Measurements from ENCODE around the gene ZNF205. TPM values are rescaled to one million over a fixed set of nuclear protein-coding genes. Genes with fewer than 3 reads are reported as not detected.

Gene ZNF205
- total RNA-seq, 2 experiments from 2014 or later, result not detected

DNA sequence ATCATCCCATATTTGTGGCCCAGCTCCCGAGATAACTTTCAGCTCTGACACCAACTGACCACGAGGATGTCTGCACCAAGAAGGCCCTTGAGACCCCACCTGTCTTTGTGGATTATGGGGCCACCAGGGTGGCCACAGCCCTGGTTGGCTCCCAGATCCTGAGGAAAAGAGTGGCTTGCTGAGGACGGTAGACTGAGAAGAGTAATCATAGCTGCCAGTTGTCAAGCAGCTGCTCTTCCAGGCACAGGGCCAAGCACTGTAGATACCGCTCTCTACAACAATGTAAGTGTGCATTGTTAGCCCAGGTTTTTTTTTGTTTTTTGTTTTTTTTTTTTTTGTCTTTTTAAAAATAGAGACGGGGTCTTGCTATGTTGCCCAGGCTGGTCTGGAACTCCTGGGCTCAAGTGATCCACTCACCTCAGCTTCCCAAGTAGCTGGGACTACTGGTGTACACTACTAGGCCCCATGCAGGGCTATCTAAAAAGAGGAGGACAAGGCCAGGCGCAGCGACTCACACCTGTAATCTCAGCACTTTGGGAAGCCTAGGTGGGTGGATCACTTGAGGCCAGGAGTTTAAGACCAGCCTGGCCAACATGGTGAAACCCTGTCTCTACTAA, 9.6 kb downstream of the ZNF205 start:
- ChIA-PET POLR2A (interaction anchor here (0.7 to 1.2 kb wide), 2 partner anchors 16 kb away, joined by 4 to 5 read pairs; no protein-coding TSS in a partner anchor), CTCF (interaction anchor here (1.1 to 2.5 kb wide), 9 partner anchors 10 to 94 kb away, joined by 3 to 14 read pairs (median 6); partner anchors contain the start of genes IL32 and ZNF213)
- H3K4me3 Mint-ChIP-seq, result no peak overlapping the region
- H3K27ac Mint-ChIP-seq, result no peak overlapping the region
- DNase-seq (no peak), ATAC-seq (no peak)
- H3K36me3 Mint-ChIP-seq (ENCODE audit: low read depth), result peaks cover 20% of the 10 kb centered on the region
- peaks cover 33% of the 10 kb centered on the region for H3K4me1 Mint-ChIP-seq (ENCODE audit: low read depth)
- H3K27me3 Mint-ChIP-seq (ENCODE audit: low read depth), result peaks cover 4% of the 10 kb centered on the region
- no peaks in the 10 kb centered on the region for H3K9me3 Mint-ChIP-seq (ENCODE audit: insufficient read depth)

DNA sequence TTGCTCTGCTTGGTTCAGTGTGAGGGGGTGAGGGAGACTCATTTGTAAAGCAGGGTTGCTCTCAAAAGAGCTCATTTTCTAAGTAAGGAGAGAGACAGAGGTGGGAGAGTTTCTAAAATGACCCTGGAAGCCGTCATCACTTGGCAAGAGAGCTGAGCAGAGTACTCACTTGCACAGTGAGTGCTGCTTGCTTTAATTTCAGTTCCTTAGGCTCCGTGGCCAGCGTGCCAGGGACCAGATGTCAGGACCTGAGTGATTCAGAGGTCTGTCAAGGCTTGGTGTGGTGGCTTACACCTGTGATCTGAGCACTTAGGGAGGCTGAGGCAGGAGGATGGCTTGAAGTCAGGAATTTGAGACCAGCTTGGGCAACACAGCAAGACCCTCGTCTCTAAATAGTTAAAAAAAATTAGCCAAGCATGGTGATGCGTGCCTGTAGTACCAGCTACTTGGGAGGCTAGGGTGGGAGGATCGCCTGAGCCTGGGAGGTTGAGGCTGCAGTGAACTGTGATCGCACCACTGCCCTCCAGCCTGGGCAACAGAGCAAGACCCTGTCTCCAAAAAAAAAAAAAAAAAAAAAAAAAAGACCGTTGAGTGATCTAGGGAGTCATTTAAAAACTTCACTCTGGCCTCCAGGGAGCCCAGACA, 10.7 kb downstream of the ZNF205 start:
- ChIA-PET POLR2A (interaction anchor here (0.6 to 1.2 kb wide), 3 partner anchors 17 to 220 kb away, joined by 3 to 5 read pairs (median 3); no protein-coding TSS in a partner anchor), CTCF (interaction anchor here (1.1 to 2.5 kb wide), 8 partner anchors 9 to 95 kb away, joined by 3 to 14 read pairs (median 6); partner anchors contain the start of genes IL32 and ZNF213)
- Mint-ChIP-seq H3K36me3 (ENCODE audit: low read depth) (peaks cover 31% of the 10 kb centered on the region), H3K27ac (peak overlapping the region; percentile 99), H3K9me3 (ENCODE audit: insufficient read depth) (no peaks in the 10 kb centered on the region), H3K4me1 (ENCODE audit: low read depth) (peaks cover 44% of the 10 kb centered on the region), H3K27me3 (ENCODE audit: low read depth) (peaks cover 4% of the 10 kb centered on the region), H3K4me3 (peak overlapping the region; percentile 93)
- DNase-seq (no peak), ATAC-seq (no peak)

DNA sequence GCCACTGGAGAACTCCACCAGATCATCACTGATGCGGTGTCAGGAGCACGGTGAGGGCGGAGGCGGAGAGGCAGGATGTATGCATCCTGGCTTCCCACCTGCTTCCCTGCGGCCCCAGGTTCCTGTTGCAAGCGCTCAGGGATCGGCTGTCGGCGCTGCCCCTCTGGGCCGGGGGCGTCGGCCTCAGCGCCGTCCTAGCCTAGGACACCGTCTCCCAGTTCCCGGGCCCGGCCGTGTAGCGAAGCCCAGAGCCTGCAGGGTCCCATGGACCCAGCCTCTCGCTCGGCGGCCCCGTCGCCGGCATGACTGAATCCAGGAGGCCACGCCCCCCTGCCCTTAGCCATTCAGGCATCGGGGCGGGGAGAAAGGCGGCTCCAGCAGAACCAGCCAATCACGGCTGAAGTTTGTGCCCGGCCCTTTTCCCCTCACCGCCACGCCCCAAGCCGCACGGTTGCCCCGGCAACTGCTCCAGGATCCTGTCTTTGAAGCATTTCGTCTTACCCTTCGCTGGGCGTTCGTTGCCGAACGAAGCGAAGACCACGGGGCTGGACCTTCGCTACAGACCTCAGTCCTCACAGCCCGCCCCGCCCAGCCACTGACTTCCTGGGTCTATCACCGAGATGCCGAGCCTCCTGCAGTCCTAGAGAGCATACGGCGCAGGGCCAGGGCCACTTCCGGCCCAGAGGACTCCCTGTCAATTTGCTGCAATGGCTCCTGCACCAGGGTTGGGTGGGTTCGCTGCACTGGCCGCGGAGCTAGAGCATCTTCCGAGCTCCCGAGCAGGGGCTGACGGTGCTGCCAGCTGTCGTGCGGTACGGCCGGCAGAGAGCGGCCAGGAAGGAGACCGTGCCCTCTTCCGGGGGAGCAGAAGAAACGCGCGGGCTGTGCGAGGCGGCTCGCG, 11.8 kb downstream of the ZNF205 start:
- ATAC-seq (peak; percentile 89), DNase-seq (peak; percentile 99)
- ChIA-PET CTCF (interaction anchor here (1.0 to 11.8 kb wide), 7 partner anchors 10 to 93 kb away, joined by 3 to 354 read pairs (median 6); partner anchors contain the start of genes IL32, ZNF205, ZNF213 and ZSCAN10), POLR2A (interaction anchor here (0.9 to 2.9 kb wide), 11 partner anchors 10 to 130 kb away, joined by 3 to 14 read pairs (median 4); partner anchors contain the start of genes IL32 and ZNF213)
- Mint-ChIP-seq H3K27ac (peak overlapping the region; percentile 99), H3K9me3 (ENCODE audit: insufficient read depth) (no peaks in the 10 kb centered on the region), H3K36me3 (ENCODE audit: low read depth) (peaks cover 34% of the 10 kb centered on the region), H3K4me3 (peak overlapping the region; percentile 93), H3K27me3 (ENCODE audit: low read depth) (peaks cover 4% of the 10 kb centered on the region), H3K4me1 (ENCODE audit: low read depth) (peaks cover 46% of the 10 kb centered on the region)

DNA sequence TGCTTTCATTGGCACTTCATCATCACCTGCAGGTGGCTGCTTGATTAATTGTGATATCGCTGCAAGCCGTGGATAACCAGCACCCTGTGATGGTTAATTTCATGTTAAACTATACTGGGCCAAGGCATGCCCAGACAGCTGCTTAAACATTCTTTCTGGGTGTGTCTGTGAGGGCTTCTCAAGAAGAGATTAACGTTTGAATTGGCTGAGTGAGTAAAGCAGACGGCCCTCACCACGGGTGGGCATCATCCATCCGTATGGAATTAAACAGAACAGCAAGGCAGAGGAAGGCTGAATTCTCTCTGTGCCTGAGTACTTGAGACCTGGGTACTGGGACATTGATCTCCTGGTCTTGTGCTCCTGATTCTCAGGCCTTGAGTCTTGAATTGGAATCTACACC, 15.4 kb downstream of the ZNF205 start:
- DNase-seq, result no peak
- ATAC-seq, result no peak
- Mint-ChIP-seq H3K27me3 (ENCODE audit: low read depth) (peaks cover 1% of the 10 kb centered on the region), H3K27ac (peak overlapping the region; percentile 61), H3K36me3 (ENCODE audit: low read depth) (peaks cover 49% of the 10 kb centered on the region), H3K9me3 (ENCODE audit: insufficient read depth) (no peaks in the 10 kb centered on the region), H3K4me3 (peak overlapping the region; percentile 94), H3K4me1 (ENCODE audit: low read depth) (peaks cover 64% of the 10 kb centered on the region)
- ChIA-PET POLR2A (interaction anchor here (1.0 to 3.6 kb wide), 7 partner anchors 7 to 69 kb away, joined by 3 to 26 read pairs (median 7); partner anchors contain the start of gene IL32), CTCF (interaction anchor here (0.7 to 11.8 kb wide), 9 partner anchors 10 to 97 kb away, joined by 3 to 354 read pairs (median 72); partner anchors contain the start of gene ZSCAN10)

DNA sequence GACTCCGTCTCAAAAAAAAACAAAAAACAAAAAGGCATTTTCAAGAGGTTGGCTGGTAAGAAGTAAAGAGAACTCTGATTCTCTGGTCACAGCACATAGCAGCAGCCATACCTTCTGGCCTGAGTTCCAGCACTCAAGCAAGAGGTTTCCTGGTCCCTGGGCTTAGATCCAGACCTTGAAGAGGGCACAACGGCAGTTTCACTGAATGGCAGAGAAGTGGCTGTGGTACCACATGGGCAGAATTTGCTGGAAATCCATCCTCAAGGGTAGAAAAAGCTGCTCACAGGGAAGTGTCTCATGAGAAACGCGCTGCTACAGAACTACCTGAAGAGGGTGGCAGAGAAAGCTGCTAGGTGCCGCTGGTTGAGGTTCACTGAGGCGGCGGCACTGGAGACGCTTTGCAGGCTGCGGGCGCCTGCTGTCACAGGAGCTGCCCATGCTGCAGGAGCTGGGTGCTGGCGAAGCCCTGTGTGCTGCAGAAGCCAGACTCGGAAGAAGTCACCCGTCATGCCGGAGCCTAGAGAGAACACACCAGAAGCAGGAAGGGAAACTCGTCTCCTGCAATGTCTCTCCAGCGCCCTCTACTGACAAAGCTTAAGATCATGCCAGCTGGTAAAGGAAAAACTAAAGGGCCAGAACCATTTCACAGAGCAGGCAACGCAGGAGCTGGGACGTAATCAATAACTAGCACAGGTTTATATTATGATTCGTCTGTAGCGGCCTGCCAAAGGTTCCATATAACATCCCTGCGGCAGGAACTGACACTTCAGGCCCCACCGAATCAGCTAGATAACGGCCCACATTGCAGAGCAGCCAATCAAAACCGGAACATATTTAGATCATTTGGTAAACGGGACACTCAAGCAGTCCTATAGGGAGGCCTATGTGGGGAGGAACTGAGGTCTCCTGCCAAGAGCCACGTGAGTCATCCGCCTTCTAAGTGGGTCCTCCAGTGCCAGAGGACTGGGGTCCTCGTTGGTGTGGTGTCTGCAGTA, 17.0 kb downstream of the ZNF205 start:
- ATAC-seq (peak; percentile 69), DNase-seq (peak; percentile 89)
- ChIA-PET POLR2A (interaction anchor here (0.8 to 3.6 kb wide), 22 partner anchors 9 to 102 kb away, joined by 3 to 26 read pairs (median 4); partner anchors contain the start of gene IL32), CTCF (interaction anchor here (0.6 to 11.8 kb wide), 53 partner anchors 8 to 339 kb away, joined by 3 to 354 read pairs (median 7); partner anchors contain the start of genes BICDL2, FLYWCH2, HCFC1R1 and IL32)
- Mint-ChIP-seq H3K9me3 (ENCODE audit: insufficient read depth) (no peaks in the 10 kb centered on the region), H3K27ac (peak overlapping the region; percentile 90), H3K4me1 (ENCODE audit: low read depth) (peaks cover 67% of the 10 kb centered on the region), H3K27me3 (ENCODE audit: low read depth) (no peaks in the 10 kb centered on the region), H3K4me3 (peak overlapping the region; percentile 94), H3K36me3 (ENCODE audit: low read depth) (peaks cover 56% of the 10 kb centered on the region)

DNA sequence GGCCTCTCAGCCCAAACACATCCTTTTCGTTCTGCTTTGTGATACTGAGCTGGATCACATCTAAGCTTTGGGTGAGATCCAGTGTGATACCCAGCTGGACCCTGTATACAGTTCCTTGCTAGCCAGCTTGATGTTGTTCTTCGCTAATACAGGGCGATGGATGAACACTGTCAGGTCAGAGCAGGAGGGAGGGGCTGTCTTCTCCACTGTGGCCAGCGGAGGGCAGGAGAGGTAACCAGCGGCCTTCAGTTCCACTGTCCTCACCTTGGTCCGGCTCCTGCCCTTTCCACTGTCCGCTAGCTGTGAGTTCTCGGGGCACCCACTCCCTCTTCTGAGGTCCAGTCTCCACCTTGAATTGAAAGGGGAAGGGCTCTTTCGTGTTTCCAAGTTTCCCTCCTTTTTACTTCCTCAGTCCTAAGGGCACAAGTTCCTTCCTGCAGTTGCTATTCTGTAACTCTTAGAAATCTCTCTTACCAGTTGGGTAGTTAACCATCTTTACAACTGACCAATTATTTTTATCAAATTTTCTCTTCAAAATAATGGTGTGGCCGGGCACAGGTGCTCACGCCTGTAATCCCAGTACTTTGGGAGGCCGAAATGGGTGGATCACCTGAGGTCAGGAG, 19.5 kb downstream of the ZNF205 start:
- H3K27me3 Mint-ChIP-seq (ENCODE audit: low read depth), result no peaks in the 10 kb centered on the region
- peaks cover 37% of the 10 kb centered on the region for H3K36me3 Mint-ChIP-seq (ENCODE audit: low read depth)
- DNase-seq, result peak; percentile 66
- no peak overlapping the region for H3K4me3 Mint-ChIP-seq
- H3K9me3 Mint-ChIP-seq (ENCODE audit: insufficient read depth), result no peaks in the 10 kb centered on the region
- H3K4me1 Mint-ChIP-seq (ENCODE audit: low read depth), result peaks cover 54% of the 10 kb centered on the region
- ChIA-PET CTCF (interaction anchor here (0.5 to 11.8 kb wide), 17 partner anchors 9 to 866 kb away, joined by 3 to 354 read pairs (median 6); partner anchors contain the start of genes IL32, ZNF263 and ZSCAN10), POLR2A (interaction anchor here (0.6 to 0.9 kb wide), 3 partner anchors 27 to 366 kb away, joined by 3 to 5 read pairs (median 3); no protein-coding TSS in a partner anchor)
- peak overlapping the region; percentile 15 for H3K27ac Mint-ChIP-seq
- ATAC-seq, result no peak

DNA sequence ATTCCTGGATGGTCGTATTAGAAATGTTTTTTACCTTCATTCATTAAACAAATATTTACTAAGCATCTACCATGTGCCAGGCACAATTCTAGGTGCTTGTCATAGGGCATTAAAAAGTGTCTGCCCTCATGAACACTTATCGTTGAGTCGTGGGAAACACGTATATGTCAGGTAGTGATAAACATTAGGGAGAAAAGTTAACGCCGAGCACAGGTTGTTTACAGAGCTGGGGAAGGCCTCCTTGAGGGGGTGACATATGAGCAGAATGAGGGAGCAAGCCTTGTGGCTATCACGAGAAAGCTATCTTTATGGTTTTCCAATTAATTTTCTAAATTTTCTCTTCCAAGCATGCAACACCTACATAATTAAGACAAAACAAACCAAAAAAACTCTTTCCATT, 21.5 kb downstream of the ZNF205 start:
- ChIA-PET CTCF (interaction anchor here (0.9 to 11.8 kb wide), 17 partner anchors 8 to 326 kb away, joined by 3 to 354 read pairs (median 4); partner anchors contain the start of gene ZSCAN10), POLR2A (interaction anchor here (0.9 to 2.4 kb wide), 13 partner anchors 9 to 95 kb away, joined by 3 to 16 read pairs (median 7); partner anchors contain the start of gene IL32)
- no peak for ATAC-seq
- H3K4me3 Mint-ChIP-seq, result peak overlapping the region; percentile 92
- peaks cover 46% of the 10 kb centered on the region for H3K4me1 Mint-ChIP-seq (ENCODE audit: low read depth)
- no peak for DNase-seq
- no peaks in the 10 kb centered on the region for H3K27me3 Mint-ChIP-seq (ENCODE audit: low read depth)
- peaks cover 28% of the 10 kb centered on the region for H3K36me3 Mint-ChIP-seq (ENCODE audit: low read depth)
- peak overlapping the region; percentile 96 for H3K27ac Mint-ChIP-seq
- H3K9me3 Mint-ChIP-seq (ENCODE audit: insufficient read depth), result no peaks in the 10 kb centered on the region

DNA sequence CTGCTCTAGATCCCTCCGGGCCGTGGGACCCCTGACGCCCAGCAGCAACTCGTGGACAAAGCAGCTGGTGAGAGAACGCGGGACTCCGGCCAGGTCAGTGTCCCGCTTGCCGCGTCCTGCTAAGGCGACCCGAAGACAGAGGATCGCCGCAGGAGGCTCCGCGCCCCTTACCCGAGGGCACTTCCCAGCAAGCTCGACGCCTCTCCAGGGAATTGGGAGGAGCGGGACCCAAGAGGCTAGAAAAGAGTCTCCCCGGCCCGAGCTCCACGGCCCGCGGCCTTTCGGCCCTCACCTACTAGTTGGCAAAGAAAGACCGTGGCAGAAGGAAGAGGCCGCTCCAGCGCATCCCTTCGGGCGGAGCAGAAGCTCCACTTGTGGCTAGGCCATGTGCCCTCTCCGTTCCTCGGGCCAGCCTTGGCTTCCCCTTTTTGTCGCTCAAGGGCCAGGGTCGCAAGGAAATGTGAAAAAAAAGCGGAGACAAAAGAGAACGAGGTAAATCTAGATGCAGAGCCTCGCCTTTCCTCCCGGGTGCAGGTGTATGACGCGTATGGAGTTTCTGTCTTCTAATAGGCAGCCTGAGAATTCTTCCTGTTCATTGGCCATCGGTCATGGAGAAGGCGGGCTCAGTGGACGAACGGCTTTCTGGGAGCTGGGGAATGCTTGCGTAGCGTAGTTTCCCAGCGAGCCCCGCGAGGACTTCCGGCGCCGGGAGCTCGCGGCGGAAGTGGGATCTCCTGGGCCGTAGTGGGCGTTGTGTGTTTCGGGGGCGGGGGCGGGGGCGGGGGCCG, 22.1 kb downstream of the ZNF205 start, which contains the start of gene ZNF213:
TSS of gene ZNF213 (plus strand) at position 692 of the 788 bp plus-strand sequence. CDS start 2,252 bp downstream, outside the sequence.
- Mint-ChIP-seq H3K27me3 (ENCODE audit: low read depth) (no peaks in the 10 kb centered on the region), H3K4me1 (ENCODE audit: low read depth) (peaks cover 41% of the 10 kb centered on the region), H3K27ac (peak within 1 kb of the TSS; percentile 96), H3K4me3 (peak within 1 kb of the TSS; percentile 92), H3K36me3 (ENCODE audit: low read depth) (peaks cover 23% of the 10 kb centered on the region), H3K9me3 (ENCODE audit: insufficient read depth) (no peaks in the 10 kb centered on the region)
- ATAC-seq (peak; percentile 96), DNase-seq (peak; percentile 97)
- ChIA-PET POLR2A (interaction anchor here (0.6 to 2.4 kb wide), 19 partner anchors 9 to 148 kb away, joined by 3 to 16 read pairs (median 4); partner anchors contain the start of genes IL32, OR1F1 and ZNF263), CTCF (interaction anchor here (0.9 to 11.8 kb wide), 21 partner anchors 9 to 326 kb away, joined by 3 to 354 read pairs (median 4); partner anchors contain the start of genes IL32 and ZSCAN10)

Measured in activated CD8-positive, alpha-beta T cell treated with anti-CD3 and anti-CD28 coated beads, Interleukin-2, amount 10 ng/mL, durations not matched to agents 7 days and 5 days (primary cell).